Spleen (tissue), 7 donors: ENCODE data around the gene HPS3.

ENCODE experiments used
- POLR2A ChIP-seq, 3 donors: fragments of 450-650 bp; IDR thresholded peaks; one replicate each; pipeline ENCODE4 v1.5.1; 2017; ENCODE audit warnings: antibody characterized with exemption in 3 of 3, mild to moderate bottlenecking in 1 of 3
- POLR2AphosphoS5 ChIP-seq, 3 donors: sonication (generic); formaldehyde crosslinking; IDR thresholded peaks; one replicate each; pipeline ENCODE4 v1.5.1; 2017; ENCODE audit warnings: antibody characterized with exemption in 3 of 3
- TF ChIP-seq, protein P1 (sequence below), 11 experiments: fragments of 200-600 bp in 7 of 11; fragments of 450-650 bp in 4 of 11; sonication (generic) in 4 of 11; IDR thresholded peaks in 8 of 11; conservative IDR thresholded peaks in 3 of 11; 1 replicate in 7 of 11; 2 replicates in 4 of 11; pipeline versions ENCODE4 v1.4.0 to v1.8.0; 2016 to 2021; ENCODE audit warnings: antibody characterized with exemption in 11 of 11, inconsistent platforms in 4 of 11, mild to moderate bottlenecking in 1 of 11
- donor health status: DM: no; HTN: no; CAD: no; lungs with moderate emphysema.
- donor health status: DM: no; HTN: no; CAD: no.
- donor health status: DM: no; HTN: no; CAD: no.

- TF ChIP-seq, protein P1, sequence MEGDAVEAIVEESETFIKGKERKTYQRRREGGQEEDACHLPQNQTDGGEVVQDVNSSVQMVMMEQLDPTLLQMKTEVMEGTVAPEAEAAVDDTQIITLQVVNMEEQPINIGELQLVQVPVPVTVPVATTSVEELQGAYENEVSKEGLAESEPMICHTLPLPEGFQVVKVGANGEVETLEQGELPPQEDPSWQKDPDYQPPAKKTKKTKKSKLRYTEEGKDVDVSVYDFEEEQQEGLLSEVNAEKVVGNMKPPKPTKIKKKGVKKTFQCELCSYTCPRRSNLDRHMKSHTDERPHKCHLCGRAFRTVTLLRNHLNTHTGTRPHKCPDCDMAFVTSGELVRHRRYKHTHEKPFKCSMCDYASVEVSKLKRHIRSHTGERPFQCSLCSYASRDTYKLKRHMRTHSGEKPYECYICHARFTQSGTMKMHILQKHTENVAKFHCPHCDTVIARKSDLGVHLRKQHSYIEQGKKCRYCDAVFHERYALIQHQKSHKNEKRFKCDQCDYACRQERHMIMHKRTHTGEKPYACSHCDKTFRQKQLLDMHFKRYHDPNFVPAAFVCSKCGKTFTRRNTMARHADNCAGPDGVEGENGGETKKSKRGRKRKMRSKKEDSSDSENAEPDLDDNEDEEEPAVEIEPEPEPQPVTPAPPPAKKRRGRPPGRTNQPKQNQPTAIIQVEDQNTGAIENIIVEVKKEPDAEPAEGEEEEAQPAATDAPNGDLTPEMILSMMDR (IDR thresholded peaks at IDR 0.05 in 8 of 11, conservative IDR thresholded peaks at IDR 0.05 in 3 of 11): no peak
- TF ChIP-seq POLR2AphosphoS5 (IDR thresholded peaks at IDR 0.05) (no peak), POLR2A (IDR thresholded peaks at IDR 0.05) (no peak)
Measured at GRCh38 chr3:149179220-149179619, 49.8 kb downstream of the HPS3 start.
